Uterus (tissue), 4 donors: Measurements from ENCODE around the gene MTMR10. TPM values are rescaled to one million over a fixed set of nuclear protein-coding genes. Genes with fewer than 3 reads are reported as not detected.

Experiments used
- DNase-seq, 2 donors: peaks; one replicate each; pipeline ENCODE4 v3.0.0-alpha.2; 2019 to 2020
- H3K27ac ChIP-seq, 2 donors: fragments of 200-600 bp; sonication (generic); 1 replicate in 1 of 2; 2 replicates in 1 of 2; pipeline ENCODE4 v1.5.1; 2016 to 2018
- H3K27me3 ChIP-seq, 2 donors: fragments of 200-600 bp; sonication (generic); one replicate each; pipeline ENCODE4 v1.5.1; 2018 to 2019; ENCODE audit warnings: control low read depth in 1 of 2
- H3K36me3 ChIP-seq, 2 donors: fragments of 200-600 bp; sonication (generic); one replicate each; pipeline ENCODE4 v1.5.1; 2019; ENCODE audit warnings: control low read depth in 1 of 2
- H3K4me1 ChIP-seq, 2 donors: fragments of 200-600 bp; sonication (generic); one replicate each; pipeline ENCODE4 v1.5.1; 2018 to 2019; ENCODE audit warnings: control low read depth in 1 of 2
- H3K4me3 ChIP-seq, 2 donors: fragments of 200-600 bp; sonication (generic); 1 replicate in 1 of 2; 2 replicates in 1 of 2; pipeline ENCODE4 v1.5.1; 2018 to 2019; ENCODE audit warnings: mild to moderate bottlenecking in 1 of 2
- H3K9me3 ChIP-seq, 2 donors: fragments of 200-600 bp; sonication (generic); one replicate each; pipeline ENCODE4 v1.5.1; 2019; ENCODE audit warnings: control low read depth in 1 of 2
- CTCF ChIP-seq, 4 experiments: fragments of 200-600 bp in 2 of 4; fragments of 450-650 bp in 2 of 4; sonication (generic) in 2 of 4; IDR thresholded peaks; one replicate each; pipeline ENCODE4 v1.5.1; 2016 to 2019; ENCODE audit warnings: antibody characterized with exemption in 4 of 4, mild to moderate bottlenecking in 2 of 4, moderate library complexity in 1 of 4
- POLR2A ChIP-seq, 2 donors: fragments of 450-650 bp; IDR thresholded peaks; one replicate each; pipeline ENCODE4 v1.6.1; 2016; ENCODE audit warnings: antibody characterized with exemption in 2 of 2, mild to moderate bottlenecking in 1 of 2, moderate library complexity in 1 of 2
- intact Hi-C: fragments of 100-400 bp; cut with DNase I; formaldehyde crosslinking; loops from one replicate; pipeline ENCODE4 v1.15.1; 2023; ENCODE audit warnings: low total_unique reads
- total RNA-seq, 4 donors: library from RNA; depleted of rRNA in 3 of 4; stranded (reverse); fragments of >200 nt in 3 of 4; gene quantifications; one replicate each; pipeline versions ENCODE4 v1.1.0 to v1.2.4, GENCODE V29; 2014 to 2023
- donor health status: DM: yes; HTN: yes; CAD: no.

MTMR10 gene
- total RNA-seq, 4 donors from 2014 or later = 11.8 to 34.2 (median 19.1) TPM

- no peak overlapping the region for H3K4me3 ChIP-seq
- no peaks in the 10 kb centered on the region for H3K36me3 ChIP-seq
- H3K27me3 ChIP-seq = no peaks in the 10 kb centered on the region
- no peak overlapping the region for H3K27ac ChIP-seq
- intact Hi-C loops = no loop called here
- H3K9me3 ChIP-seq = no peaks in the 10 kb centered on the region
- no peaks in the 10 kb centered on the region for H3K4me1 ChIP-seq
- TF ChIP-seq POLR2A (IDR thresholded peaks at IDR 0.05) = no peak
- TF ChIP-seq CTCF (IDR thresholded peaks at IDR 0.05) = no peak
- no peak for DNase-seq
Measured at GRCh38 chr15:30919877-30920550, 71.4 kb downstream of the MTMR10 start.

DNA sequence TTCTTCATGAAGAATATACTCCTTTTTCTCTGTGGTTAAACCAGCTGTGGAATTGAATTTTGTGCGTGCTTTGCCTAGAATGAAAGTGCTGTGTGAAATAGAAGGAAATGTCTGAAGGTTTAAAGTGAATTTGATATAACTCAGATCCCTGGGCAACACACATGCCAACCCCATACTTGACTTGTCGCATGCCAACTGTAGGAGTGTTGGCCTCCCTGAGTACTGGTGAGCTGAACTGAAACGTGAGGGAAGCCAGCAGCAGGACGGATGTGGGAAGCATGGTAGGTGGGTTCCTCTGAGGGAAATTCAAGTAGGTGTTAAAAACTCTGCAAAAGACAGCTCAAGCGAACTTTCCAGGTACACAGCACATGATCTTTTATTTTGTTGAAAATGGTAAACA, 73.1 kb downstream of the MTMR10 start:
- no peak overlapping the region for H3K27ac ChIP-seq
- H3K27me3 ChIP-seq = no peaks in the 10 kb centered on the region
- H3K4me1 ChIP-seq = no peaks in the 10 kb centered on the region
- intact Hi-C loops = no loop called here
- H3K36me3 ChIP-seq = no peaks in the 10 kb centered on the region
- TF ChIP-seq CTCF (IDR thresholded peaks at IDR 0.05) (no peak), POLR2A (IDR thresholded peaks at IDR 0.05) (no peak)
- H3K9me3 ChIP-seq = no peaks in the 10 kb centered on the region
- H3K4me3 ChIP-seq = no peak overlapping the region
- no peak for DNase-seq

DNA sequence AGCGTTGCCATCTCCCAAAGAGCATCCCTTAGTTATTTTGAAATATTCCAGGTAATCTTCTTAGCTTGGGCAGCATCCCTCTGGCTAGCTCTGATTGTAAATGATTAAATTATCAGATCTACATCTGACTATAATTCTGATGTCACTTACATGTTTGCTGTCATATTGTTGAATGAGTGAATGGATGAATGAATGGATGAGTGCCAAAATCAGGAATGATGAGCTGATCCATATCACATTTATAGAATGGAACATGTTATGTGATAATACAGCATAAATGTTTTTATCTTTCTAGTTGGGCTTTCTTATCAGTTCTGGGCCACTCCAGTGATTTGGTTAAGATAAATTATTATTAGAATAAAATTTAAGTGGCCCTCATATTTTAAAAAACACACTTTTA, 73.8 kb downstream of the MTMR10 start:
- intact Hi-C loops = no loop called here
- no peak for DNase-seq
- Histone ChIP-seq H3K4me3 (no peak overlapping the region), H3K27ac (no peak overlapping the region), H3K36me3 (no peaks in the 10 kb centered on the region), H3K4me1 (no peaks in the 10 kb centered on the region), H3K9me3 (no peaks in the 10 kb centered on the region), H3K27me3 (no peaks in the 10 kb centered on the region)
- TF ChIP-seq POLR2A (IDR thresholded peaks at IDR 0.05) (no peak), CTCF (IDR thresholded peaks at IDR 0.05) (no peak)

- intact Hi-C loops = no loop called here
- TF ChIP-seq POLR2A (IDR thresholded peaks at IDR 0.05) (no peak), CTCF (IDR thresholded peaks at IDR 0.05) (no peak)
- no peaks in the 10 kb centered on the region for H3K4me1 ChIP-seq
- no peaks in the 10 kb centered on the region for H3K27me3 ChIP-seq
- DNase-seq = no peak
- no peak overlapping the region for H3K4me3 ChIP-seq
- H3K36me3 ChIP-seq = no peaks in the 10 kb centered on the region
- H3K9me3 ChIP-seq = no peaks in the 10 kb centered on the region
- H3K27ac ChIP-seq = no peak overlapping the region
Measured at GRCh38 chr15:30917013-30917412, 74.4 kb downstream of the MTMR10 start.

DNA sequence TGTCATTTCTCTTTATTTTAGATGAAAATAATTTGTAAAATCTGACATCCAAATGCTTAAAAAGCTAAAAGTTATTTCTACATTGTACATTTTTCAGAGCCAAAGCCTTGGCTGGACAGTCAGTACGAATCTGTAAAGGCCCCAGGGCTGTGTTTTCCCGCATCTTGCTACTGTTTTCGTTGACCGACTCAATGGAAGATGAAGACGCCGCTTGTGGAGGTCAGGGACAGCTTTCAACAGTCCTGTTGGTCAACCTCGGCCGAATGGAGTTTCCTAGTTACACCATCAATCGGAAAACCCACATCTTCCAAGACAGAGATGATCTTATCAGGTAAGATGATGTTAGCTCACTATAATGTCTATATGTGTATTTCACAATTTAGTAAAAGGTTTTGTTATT, 77.7 kb downstream of the MTMR10 start:
- Histone ChIP-seq H3K4me3 (no peak overlapping the region), H3K36me3 (no peaks in the 10 kb centered on the region), H3K9me3 (no peaks in the 10 kb centered on the region), H3K27ac (no peak overlapping the region), H3K27me3 (no peaks in the 10 kb centered on the region), H3K4me1 (no peaks in the 10 kb centered on the region)
- TF ChIP-seq CTCF (IDR thresholded peaks at IDR 0.05) (no peak), POLR2A (IDR thresholded peaks at IDR 0.05) (no peak)
- DNase-seq = no peak
- intact Hi-C loops = no loop called here
